ENCODE data around the gene NR5A1.

Gene NR5A1

GRCh38 chr9:124514125-124514524 lies 6.9 kb upstream of the NR5A1 start:
- DNase-seq (ENCODE audit: low read depth in 2 of 2), result no peak

GRCh38 chr9:124513376-124513994 lies 6.3 kb upstream of the NR5A1 start:
- DNase-seq (ENCODE audit: low read depth in 2 of 2), result no peak

GRCh38 chr9:124512806-124513204 lies 5.6 kb upstream of the NR5A1 start:
- DNase-seq (ENCODE audit: low read depth in 2 of 2), result no peak

GRCh38 chr9:124511891-124512805 lies 4.9 kb upstream of the NR5A1 start:
- DNase-seq (ENCODE audit: low read depth in 2 of 2), result no peak

GRCh38 chr9:124511426-124511840 lies 4.2 kb upstream of the NR5A1 start:
- DNase-seq (ENCODE audit: low read depth in 2 of 2), result no peak

GRCh38 chr9:124510650-124511425 lies 3.6 kb upstream of the NR5A1 start:
- DNase-seq (ENCODE audit: low read depth in 2 of 2), result no peak

GRCh38 chr9:124507880-124508423 lies 753 bp upstream of the NR5A1 start:
- no peak for DNase-seq (ENCODE audit: low read depth in 2 of 2)

- no peak for DNase-seq (ENCODE audit: low read depth in 2 of 2)
These were observed 766 bp downstream of the NR5A1 start for GRCh38 chr9:124506433-124506832.

GRCh38 chr9:124505901-124506346 lies 1.3 kb downstream of the NR5A1 start:
- DNase-seq (ENCODE audit: low read depth in 2 of 2), result no peak

GRCh38 chr9:124505006-124505900 lies 1.9 kb downstream of the NR5A1 start:
- DNase-seq (ENCODE audit: low read depth in 2 of 2), result no peak

GRCh38 chr9:124504530-124505005 lies 2.6 kb downstream of the NR5A1 start:
- DNase-seq (ENCODE audit: low read depth in 2 of 2), result no peak

GRCh38 chr9:124503713-124504529 lies 3.3 kb downstream of the NR5A1 start:
- no peak for DNase-seq (ENCODE audit: low read depth in 2 of 2)

GRCh38 chr9:124502711-124503702 lies 4.2 kb downstream of the NR5A1 start:
- DNase-seq (ENCODE audit: low read depth in 2 of 2), result no peak

GRCh38 chr9:124501771-124502320 lies 5.4 kb downstream of the NR5A1 start:
- DNase-seq (ENCODE audit: low read depth in 2 of 2), result no peak

GRCh38 chr9:124500796-124501611 lies 6.2 kb downstream of the NR5A1 start:
- DNase-seq (ENCODE audit: low read depth in 2 of 2), result no peak

GRCh38 chr9:124500028-124500795 lies 7.0 kb downstream of the NR5A1 start:
- no peak for DNase-seq (ENCODE audit: low read depth in 2 of 2)

GRCh38 chr9:124499216-124499615 lies 8.0 kb downstream of the NR5A1 start:
- no peak for DNase-seq (ENCODE audit: low read depth in 2 of 2)
